ENCODE results near the gene ALDH4A1.
"Not testable (repeated sequence)": the region's sequence is repeated elsewhere in the genome, so short reads cannot be mapped to it uniquely, and the experiment has no call there.

The ALDH4A1 gene

DNA sequence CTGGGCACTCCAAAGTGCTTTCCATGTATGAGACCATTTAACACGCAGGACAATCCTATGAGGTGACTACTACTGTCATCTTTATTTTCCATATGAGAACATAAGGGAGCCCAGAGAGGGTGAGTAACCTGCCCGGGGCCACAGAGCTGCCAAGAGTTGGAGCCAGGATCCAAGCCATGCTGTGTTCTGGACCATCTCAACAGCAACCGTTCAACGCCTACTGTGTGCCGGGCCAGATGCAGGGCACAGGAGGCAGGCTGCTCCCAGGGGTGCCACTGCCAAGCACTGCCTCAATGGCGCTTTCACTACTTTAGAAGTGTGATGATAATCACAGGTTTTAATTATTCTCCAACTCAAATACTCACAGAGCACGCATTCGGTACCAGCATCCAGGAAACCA is 3.8 kb downstream of the ALDH4A1 start:
- DNase-seq, result no peak

- DNase-seq, result no peak
These were observed 7.0 kb downstream of the ALDH4A1 start for GRCh38 chr1:18895317-18895716.

GRCh38 chr1:18893120-18893519 is 9.2 kb downstream of the ALDH4A1 start:
- no peak for DNase-seq

GRCh38 chr1:18891858-18892257 is 10.5 kb downstream of the ALDH4A1 start:
- not testable (repeated sequence) for DNase-seq

GRCh38 chr1:18891426-18891780 is 11.0 kb downstream of the ALDH4A1 start:
- no peak for DNase-seq

GRCh38 chr1:18890706-18891425 is 11.5 kb downstream of the ALDH4A1 start:
- no peak for DNase-seq

DNA sequence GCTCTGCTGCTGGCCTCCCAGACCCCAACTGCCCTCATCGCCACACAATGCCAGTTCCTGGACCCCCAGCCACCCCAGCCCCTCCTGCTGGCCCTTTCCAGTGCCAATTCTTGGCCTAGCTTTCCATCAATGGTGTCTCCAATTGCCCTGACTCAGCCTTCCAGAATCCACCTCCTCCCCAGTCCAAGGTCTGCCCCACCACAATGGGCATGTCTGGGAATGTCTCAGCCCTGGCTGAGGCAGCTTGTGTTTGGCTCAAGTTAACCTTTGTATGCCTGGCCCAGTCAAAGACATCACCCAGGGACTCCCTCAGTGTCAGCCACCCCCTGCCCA is 16.4 kb downstream of the ALDH4A1 start:
- no peak for DNase-seq

DNA sequence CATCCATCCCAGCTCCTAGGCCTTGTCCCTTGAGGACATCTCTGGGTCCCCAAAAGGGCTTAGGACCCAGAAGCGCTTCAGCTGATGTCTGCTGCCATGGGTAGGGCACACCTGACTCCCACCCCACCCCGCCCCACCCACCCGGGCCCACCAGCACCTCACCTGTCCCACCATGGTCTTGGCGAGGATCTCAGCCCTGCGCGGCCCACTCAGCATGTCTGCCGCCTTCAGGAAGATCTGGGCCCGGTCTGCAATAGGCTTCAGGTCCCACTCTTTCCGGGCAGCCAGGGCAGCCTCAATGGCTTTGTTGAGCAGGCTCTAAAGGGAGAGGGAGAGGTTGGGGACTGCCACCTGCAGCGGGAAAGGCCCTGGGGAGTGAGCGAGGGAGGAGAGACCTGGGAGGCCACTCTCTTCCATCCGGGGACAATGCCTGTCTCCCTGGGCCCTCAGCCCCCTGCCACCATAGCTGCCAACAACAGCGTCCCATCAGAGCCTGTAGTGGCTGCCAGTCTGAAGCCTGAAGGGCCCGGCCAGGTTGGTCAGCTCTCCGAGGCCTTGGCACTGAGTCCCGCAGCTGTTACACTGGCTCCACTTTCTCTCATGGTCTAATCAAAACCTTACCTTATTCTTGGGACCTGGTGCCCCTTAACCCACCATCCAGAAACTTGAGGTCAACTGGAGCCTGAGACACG is 16.9 kb downstream of the ALDH4A1 start:
- DNase-seq, result no peak

DNA sequence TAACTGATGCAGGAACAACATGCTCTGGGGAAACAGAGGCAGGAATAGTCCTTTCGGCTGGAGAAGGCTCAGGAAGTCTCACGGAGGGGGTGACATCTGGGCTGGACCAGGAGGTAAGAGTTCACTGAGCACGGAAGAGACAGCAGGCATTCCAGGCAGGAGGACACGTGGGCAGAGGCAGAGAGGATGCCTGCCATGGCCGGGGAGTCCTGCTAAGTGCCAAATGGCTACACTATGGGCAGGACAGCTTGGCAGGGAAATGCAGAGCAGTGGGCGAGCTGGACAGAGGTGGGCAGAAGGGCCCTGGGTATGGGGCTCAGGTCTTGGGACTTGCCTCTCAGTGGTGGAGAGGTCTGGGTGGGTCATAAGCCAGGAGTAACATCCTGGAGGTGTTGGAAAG is 17.6 kb downstream of the ALDH4A1 start:
- no peak for DNase-seq

GRCh38 chr1:18884419-18884717 is 18.0 kb downstream of the ALDH4A1 start:
- DNase-seq, result no peak

DNA sequence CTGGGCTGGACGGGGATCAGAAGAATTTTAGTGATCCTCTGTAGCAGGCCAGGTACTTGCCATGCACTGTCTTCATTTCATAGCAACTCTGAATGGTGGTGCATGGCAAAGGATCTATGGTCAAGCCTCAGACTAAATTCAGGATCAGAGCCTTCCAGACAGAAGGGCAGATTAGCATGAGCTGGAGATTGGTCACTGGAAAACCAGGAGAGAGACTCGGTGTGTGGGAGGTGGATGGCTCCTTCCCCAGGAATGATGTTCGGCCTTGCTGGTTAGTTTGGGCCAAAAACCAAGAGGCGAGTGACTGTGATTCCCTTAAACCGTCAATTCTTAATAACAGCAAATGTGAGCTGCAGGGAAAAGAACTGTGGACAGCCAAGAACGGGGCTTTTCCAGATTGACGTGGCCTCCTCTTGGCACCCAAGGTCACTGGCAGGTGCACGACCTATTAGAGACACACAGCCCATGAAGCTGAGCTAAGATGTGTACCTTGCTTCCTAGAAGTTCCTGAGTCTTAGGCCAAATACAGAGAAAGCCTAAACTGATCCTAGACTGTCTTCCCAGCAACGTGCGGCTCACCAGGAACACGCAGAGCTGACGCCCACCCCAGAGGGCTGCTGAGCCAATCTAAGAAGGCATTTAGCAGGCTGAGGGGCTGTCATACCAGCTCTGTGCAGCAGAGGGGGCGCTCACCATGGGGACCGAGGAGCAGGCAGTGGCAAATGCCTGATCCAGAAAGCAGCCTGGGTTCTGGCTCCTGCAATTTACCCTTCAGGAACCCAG is 18.5 kb downstream of the ALDH4A1 start:
- peak; percentile 27 for DNase-seq

GRCh38 chr1:18883079-18883478 is 19.3 kb downstream of the ALDH4A1 start:
- DNase-seq, result no peak

- DNase-seq, result no peak
These were observed 19.9 kb downstream of the ALDH4A1 start for GRCh38 chr1:18882486-18882885.

DNA sequence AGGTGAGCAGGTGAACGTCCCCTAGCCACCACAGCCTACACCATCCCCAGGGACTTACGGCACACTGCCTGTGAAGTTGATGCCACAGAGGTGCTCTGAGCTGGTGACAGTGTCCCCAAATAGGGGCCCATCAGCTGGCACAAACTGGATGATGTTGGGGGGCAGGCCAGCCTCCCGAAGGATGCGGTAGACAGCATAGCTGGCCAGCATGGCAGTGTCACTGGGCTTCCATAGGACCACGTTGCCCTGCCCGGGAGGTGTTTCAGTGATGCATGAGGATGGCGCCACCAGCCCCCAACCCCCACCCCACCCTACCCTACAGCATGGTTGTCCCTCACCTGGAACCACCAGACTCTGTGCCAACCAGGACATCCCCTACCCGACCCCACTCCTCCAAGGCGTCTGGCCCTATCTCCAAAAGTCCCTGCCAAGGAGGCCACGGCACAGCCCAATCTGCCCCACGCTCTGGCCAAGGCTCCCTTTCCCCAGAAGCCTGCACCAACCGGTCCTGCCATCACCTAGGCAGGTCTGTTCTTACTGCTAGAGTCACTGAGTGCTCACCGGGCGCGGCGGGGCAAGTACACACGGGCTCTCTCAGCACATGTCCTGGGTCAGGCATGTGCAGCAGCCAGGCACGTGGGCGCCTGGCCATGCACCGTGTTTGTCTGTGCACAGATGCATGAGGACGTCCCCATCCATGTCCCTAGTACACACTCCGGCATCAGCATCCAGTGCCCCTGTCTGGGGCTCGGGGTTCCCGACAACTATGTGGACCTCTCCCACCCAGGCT is 20.5 kb downstream of the ALDH4A1 start:
- no peak for DNase-seq

DNA sequence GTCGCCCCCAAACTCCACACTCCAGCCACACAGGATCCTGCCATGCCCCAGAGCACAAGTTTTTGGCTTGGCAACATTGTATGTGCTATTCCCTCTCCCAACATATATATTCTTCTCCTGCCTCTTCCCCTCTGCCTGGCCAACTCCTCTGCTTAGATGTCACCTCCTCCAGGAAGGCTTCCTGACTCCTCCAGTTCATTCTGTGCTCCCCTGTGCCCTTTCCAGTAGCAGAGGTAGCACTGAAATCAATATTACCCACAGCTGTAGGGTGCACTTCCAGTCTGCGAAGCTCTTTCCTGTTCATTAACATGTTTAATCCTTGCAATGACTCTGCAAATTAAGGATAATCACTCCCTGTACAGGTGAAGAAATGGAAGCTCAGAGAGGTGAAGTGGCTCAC is 21.2 kb downstream of the ALDH4A1 start:
- no peak for DNase-seq

GRCh38 chr1:18880585-18880984 is 21.8 kb downstream of the ALDH4A1 start:
- DNase-seq, result no peak

GRCh38 chr1:18879791-18880309 is 22.5 kb downstream of the ALDH4A1 start:
- DNase-seq, result peak; percentile 40

DNA sequence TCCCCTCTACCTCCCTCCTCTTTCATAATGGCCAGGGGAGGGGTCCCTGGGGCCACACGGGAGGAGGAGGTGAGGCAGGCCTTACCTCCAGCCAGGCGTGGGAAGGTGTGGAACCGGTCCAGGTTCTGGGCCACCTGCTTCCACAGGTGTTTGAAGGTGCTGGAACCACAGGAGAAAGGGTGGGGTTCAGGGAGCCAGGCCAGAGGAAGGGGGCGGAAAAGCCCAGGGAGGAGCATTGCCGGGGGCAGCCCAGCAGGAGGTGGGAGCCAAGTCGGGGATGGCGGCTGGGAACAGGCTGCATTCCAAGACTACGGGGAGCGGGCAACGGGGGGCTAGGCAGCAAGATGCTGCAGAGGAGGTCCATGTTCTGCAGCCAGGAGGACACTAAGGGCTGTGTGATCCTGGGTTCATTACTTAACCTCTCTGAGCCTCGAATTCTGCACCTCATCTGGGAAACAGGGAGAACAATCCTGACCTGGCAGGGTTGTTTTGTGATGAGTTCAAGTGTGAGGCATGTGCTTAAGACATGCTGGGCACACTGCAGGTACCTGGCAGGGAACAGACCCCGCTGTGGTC is 23.1 kb downstream of the ALDH4A1 start:
- DNase-seq, result no peak

DNA sequence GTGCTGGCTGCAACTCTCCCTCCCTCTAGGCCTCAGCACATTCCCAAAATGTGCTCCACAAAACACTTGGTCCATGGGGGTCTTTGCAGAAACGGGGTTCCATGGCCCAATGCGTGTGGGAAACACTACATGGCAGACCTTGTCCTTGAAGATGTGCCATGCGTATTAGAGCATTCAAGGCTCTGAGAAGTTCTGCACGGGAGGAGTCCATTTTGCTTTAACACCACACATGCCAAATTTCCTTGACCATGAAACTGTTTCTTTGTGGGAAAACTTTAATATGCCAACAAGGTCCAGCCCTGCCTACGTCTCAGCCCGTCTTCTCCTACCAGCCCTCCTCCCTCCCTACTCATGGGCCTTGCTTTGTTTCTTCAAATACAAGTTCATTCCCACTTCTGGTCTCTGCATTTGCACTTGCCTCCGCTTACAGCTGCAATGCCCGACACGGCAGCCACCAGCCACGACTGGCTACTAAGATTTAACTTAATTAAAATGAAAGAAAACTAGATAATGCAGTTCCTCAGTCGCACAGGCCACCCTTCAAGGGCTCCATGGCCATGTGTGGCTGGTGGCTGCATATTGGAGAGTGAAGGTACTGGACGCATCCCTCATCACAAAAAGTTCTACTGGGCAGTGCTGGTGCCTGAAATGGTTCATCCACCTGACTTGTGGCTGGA is 23.7 kb downstream of the ALDH4A1 start:
- no peak for DNase-seq

- DNase-seq, result no peak
These were observed 25.1 kb downstream of the ALDH4A1 start for GRCh38 chr1:18877282-18877681.

GRCh38 chr1:18876210-18876609 is 26.1 kb downstream of the ALDH4A1 start:
- DNase-seq, result no peak

- no peak for DNase-seq
These were observed 26.6 kb downstream of the ALDH4A1 start for GRCh38 chr1:18875796-18876128.
